NCI-H1105 treated with DMSO at 0.1 percent for 48 hours (cell line): ENCODE results near the gene ANO7.
A peak's percentile ranks its signal among the peaks of the same experiment; 100 is the strongest.

Experiments
- DNase-seq: peaks from one replicate; lab custom pipeline; 2025; lab: John Stamatoyannopoulos, UW

The ANO7 gene, protein sequence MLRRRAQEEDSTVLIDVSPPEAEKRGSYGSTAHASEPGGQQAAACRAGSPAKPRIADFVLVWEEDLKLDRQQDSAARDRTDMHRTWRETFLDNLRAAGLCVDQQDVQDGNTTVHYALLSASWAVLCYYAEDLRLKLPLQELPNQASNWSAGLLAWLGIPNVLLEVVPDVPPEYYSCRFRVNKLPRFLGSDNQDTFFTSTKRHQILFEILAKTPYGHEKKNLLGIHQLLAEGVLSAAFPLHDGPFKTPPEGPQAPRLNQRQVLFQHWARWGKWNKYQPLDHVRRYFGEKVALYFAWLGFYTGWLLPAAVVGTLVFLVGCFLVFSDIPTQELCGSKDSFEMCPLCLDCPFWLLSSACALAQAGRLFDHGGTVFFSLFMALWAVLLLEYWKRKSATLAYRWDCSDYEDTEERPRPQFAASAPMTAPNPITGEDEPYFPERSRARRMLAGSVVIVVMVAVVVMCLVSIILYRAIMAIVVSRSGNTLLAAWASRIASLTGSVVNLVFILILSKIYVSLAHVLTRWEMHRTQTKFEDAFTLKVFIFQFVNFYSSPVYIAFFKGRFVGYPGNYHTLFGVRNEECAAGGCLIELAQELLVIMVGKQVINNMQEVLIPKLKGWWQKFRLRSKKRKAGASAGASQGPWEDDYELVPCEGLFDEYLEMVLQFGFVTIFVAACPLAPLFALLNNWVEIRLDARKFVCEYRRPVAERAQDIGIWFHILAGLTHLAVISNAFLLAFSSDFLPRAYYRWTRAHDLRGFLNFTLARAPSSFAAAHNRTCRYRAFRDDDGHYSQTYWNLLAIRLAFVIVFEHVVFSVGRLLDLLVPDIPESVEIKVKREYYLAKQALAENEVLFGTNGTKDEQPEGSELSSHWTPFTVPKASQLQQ

GRCh38 chr2:241188361-241189092 is at the start of gene ANO7:
TSS of gene ANO7 (plus strand) at chr2:241188677. CDS start at chr2:241190064, 1,387 bp downstream.
- no peak for DNase-seq

DNA sequence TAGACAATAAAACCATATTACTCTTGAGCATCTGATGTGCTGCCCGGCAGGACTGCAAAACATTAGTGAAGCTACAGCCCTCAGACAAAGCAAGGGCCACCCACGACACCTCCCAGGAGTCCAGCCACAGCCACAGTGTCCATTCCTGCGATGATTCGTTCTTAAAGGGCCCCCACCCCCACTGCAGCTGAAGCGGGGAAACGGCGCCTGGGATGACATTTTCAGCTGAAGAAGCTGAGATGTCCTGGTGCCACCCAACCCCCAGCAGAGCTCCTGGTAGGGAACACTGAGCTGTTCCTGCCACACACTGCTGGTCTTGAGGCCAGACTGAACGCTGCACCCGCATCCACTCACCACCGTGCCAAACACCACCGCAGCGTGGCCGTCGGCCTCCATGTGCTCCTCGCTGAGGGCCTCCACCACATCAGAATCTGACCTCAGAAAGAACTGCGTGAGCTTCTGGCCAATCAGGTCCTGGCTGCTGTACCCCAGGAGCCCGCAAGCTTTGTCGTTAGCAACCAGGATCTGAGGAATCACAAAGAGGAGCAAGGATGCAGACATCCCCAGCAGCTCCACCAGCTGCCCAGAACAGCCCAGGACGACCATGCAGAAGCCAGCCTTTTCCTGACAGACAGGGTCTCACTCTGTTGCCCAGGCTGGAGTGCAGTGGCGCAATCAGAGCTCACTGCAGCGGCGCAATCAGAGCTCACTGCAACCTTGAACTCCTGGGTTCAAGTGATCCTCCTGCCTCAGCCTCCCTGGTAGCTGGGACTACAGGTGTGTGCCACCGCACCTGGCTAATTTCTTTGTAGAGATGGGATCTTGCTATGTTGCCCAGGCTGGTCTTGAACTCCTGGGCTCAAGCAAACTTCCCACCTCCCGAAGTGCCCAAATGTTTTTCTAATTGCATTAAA is 48.7 kb upstream of the ANO7 start:
- no peak for DNase-seq

DNA sequence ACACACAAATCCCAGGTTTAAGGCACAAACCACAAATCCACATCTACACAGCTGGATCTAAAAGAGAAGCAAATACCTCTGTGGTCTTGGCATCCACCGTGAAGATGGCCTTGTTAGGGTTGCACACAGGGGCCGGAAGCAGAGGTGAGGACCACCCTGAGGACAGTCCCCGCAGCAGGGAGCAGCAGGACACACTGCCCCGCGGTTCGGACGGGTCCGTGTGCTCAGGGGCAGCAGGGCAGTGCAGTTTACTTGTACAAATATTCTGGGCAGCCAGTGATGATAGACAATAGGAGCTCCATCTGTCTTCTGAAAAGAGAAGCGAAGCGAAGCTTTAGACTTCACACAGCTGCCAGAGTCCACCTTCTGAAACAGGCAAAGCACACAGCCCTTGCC is 48.0 kb upstream of the ANO7 start:
- no peak for DNase-seq

DNA sequence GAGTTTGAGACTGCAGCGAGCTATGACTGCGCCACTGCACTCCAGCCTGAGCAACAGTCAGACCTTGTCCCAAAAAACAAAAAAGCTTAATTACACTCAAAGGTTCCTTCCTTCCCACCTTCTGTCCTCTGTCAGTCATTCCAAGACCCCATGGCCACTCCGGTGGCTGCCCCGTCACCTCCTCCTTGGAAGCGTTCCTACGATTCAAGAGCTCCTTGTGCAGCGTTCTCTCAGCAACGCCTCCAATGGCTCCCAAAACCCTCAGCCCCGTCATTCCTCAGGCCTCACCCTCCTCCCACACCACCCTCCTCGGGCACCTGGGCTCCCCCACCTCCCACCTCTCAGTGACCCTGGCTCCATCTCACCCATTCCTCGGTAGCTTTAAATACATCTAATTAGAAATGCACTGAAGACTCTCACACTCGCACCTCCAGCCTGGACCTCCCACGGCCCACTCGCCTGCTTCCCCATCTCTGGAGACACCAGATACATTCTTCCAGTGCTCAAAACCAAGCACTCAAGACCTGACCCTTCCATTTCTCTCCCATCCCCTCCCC is 47.2 kb upstream of the ANO7 start:
- DNase-seq: no peak

DNA sequence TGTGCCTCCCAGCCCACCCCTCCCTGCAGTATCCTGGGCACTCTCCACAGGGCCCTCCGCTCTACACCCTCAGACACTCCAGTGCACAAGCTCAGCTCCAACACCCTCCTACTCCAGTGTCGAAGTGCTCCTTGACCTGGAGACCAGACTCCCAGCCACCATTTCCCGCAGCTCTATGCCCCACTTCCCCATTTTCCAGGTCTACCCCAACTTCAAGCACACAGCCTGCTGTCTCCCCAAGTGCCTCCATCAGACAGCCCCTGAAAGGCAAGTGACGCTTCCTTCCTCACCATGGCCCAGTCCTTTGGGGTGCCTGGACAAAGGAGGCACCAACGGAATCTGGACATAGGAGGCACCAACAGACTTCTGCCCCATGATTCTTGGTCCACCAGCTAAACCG is 46.4 kb upstream of the ANO7 start:
- DNase-seq: no peak

DNA sequence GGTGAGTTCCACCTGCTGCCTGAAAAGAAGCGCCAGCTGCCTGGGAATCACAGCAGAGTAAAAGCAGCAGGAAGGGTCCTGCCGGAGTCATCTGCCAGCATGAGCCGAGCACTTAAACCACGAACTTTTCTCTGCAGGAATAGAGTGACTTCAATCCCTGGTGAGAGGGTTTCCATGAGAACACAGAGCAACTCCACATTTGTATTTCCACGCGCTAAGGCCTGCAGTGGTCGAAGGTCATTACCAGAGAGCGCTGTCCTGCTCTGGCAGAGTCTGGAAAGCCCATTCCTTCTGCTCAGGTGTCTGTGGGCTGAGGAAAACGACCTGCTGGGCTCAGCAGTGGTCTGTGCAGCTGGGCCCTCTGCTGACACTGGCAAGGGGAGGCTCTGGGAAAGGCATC is 45.9 kb upstream of the ANO7 start:
- DNase-seq: no peak

GRCh38 chr2:241146286-241146685 is 42.2 kb upstream of the ANO7 start:
- DNase-seq: no peak

GRCh38 chr2:241147336-241147735 is 41.1 kb upstream of the ANO7 start:
- no peak for DNase-seq

- no peak for DNase-seq
Measured at GRCh38 chr2:241148239-241148638, 40.2 kb upstream of the ANO7 start.

DNA sequence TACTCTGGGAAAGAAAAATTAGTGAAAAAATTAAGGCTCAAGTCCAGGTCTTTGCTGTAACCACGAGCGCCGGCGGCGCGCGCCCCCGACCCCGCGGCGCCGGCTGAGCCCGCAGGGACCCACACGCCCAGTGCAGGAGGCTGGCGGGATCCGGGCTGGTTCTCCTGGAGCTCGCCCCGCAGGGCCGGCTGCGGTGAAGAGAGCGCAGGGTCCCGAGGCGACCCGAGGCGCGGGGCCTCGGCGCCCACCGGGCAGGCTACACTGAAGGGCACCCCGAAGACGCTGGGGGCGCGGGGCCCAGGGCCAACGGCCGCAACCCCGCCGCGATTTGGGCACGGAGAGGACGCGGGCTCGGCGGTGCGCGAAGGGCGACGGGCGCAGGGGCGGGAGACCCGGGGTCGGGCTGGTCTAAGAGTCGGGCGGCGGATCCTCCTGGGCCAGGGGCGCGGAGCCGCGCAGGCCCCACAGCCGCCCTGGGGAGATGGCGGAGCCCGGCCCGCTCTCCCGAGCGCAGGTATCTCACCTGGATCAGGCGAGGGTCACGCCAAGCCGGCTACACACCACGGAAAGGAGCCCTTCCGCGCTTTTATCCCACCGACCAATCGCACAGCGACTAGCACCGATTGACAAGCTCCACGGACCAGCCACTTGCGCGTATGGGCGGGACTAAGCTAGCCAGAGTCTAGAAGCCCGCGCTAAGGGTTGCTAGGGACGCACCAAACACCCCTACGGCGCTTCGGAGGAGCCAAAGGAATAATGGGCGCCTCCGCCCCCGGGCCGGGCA is 39.4 kb upstream of the ANO7 start, which contains the start of gene PASK:
Gene PASK, minus strand, starts transcription at position 582 of the 784 bp plus-strand sequence. CDS start 6,440 bp downstream, outside the sequence.
- peak; percentile 97 for DNase-seq

GRCh38 chr2:241149675-241149924 is 38.9 kb upstream of the ANO7 start:
- no peak for DNase-seq

- DNase-seq: peak; percentile 93
Measured at GRCh38 chr2:241149925-241150659, 38.4 kb upstream of the ANO7 start, which contains the start of gene PPP1R7. TSS of gene PPP1R7 (plus strand) at chr2:241150467. CDS start at chr2:241150496, 29 bp downstream.

GRCh38 chr2:241150660-241151530 is 37.6 kb upstream of the ANO7 start:
- DNase-seq: no peak

DNA sequence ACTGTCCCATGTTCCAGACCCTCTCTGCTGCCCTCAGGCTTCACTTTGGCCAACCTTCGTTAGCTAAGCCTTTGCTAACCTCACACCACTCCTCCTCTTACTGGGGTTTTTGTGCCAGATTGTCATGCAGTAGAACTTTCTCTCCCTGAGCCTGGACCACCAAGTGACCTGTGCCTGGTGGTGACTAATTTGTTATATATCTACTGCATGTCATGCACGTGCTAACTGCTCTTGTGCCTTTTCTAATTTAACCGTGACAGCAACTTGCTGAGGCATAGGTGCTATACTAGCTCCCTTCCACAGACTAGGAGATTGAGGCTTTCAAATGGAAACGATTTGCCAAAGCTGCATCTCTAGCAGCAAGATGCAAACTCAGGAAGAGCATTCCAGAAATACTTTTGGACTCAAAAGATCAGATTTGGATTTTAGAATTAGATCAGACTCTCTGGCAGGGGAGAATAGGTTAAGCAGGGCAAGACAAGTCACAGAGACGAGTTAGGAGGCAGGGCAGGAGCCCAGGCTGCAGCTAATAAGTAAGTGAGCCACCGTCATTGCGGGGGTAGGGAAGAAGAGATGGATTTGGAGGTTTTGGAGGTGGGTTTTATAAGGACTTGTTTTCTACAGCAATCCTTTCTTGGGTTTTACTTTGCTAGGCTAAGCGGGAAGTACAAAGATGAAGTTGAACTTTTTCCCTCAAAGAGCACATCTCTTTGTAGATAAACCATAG is 36.4 kb upstream of the ANO7 start:
- DNase-seq: no peak

DNA sequence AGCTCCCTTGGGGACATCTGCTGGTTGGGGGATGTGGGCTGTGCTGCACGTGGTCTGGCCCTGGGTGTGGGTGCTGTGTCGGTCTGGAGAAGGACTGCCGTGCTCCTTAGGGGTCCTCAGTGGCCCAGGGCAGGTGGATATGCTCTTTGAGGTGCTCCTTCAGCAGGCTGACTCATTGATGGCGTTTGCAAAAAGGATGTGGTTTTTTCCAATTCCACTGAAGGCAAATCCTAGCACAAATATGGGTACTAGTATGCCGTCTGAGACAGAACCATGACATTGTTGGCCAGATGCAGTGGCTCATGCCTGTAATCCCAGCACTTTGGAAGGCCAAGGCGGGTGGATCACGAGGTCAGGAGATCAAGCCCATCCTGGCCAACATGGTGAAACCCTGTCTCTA is 34.9 kb upstream of the ANO7 start:
- no peak for DNase-seq

DNA sequence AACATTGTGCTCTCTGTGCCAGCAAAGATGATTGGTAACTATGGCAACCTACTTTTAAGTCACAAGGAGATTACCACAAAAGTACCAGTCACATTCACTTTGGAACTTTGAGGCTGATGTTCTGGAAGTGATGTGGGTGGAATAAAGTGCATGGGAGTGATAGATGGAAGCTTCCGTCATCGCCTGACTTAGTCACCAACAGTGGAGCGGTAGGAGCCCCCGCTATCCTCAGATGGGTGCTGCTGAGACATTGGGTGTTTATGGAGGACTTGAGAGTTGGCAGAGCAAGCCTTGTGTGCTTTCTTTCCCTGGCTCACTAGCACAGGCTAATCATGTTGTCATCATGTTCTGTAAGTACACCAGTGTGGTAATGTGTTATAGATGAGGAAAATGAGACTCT is 33.6 kb upstream of the ANO7 start:
- DNase-seq: no peak

DNA sequence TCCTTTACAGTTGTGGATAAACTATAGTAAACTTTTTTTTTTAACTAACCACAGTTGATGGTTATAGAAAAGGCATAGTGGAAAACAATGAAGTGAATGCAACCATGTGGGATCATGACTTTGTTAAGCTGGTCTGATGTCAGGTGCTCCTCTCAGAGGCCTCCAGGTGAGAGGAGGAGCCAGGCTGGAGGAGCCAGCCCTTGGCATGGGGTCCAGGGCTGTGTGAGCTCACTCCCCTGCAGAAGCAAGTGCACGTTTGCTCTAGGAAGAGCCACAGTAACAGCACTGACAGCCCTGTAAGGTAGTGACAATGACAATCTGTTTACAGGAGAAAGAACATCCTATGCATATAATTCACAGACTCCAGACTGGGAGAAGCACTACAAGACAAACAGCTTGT is 32.5 kb upstream of the ANO7 start:
- no peak for DNase-seq

GRCh38 chr2:241156971-241157441 is 31.5 kb upstream of the ANO7 start:
- no peak for DNase-seq
